ENCODE results near the gene PDZD2.

PDZD2 gene

GRCh38 chr5:32156635-32157034 is 517.7 kb downstream of the PDZD2 start:
- TF ChIP-seq EZH2 (IDR thresholded peaks at IDR 0.05; ENCODE audit: borderline replicate concordance, low read depth, low read length, severe bottlenecking) (no peak), CTCF (IDR thresholded peaks at IDR 0.05; ENCODE audit: borderline replicate concordance, extremely low read depth, low read length, poor library complexity, severe bottlenecking) (no peak)
- no peak for DNase-seq
- H3K27ac ChIP-seq (ENCODE audit: low read length), result no peak overlapping the region
- peaks cover 64% of the 10 kb centered on the region for H4K20me1 ChIP-seq (ENCODE audit: insufficient read depth, low read length)
- H3K36me3 ChIP-seq (ENCODE audit: insufficient read depth, low read length), result peaks cover 49% of the 10 kb centered on the region
- H2AFZ ChIP-seq (ENCODE audit: low read depth, low read length), result no peak overlapping the region
- H3K79me2 ChIP-seq (ENCODE audit: insufficient read depth, low read length), result peaks cover 96% of the 10 kb centered on the region
- no peak overlapping the region for H3K9ac ChIP-seq (ENCODE audit: low read depth, low read length)
- no peaks in the 10 kb centered on the region for H3K27me3 ChIP-seq (ENCODE audit: insufficient read depth, low read length, poor library complexity)
- H3K4me2 ChIP-seq (ENCODE audit: insufficient read depth, low read length), result no peak overlapping the region
- H3K4me1 ChIP-seq (ENCODE audit: insufficient read depth, low read length), result no peaks in the 10 kb centered on the region
- no peaks in the 10 kb centered on the region for H3K9me3 ChIP-seq (ENCODE audit: insufficient read depth, low read length, severe bottlenecking)
- ATAC-seq (ENCODE audit: insufficient read depth, low read depth), result no peak
- no peak overlapping the region for H3K4me3 ChIP-seq (ENCODE audit: low read depth in 1 of 2, low read length in 2 of 2)

- H3K4me3 ChIP-seq (ENCODE audit: low read depth in 1 of 2, low read length in 2 of 2), result no peak overlapping the region
- DNase-seq (no peak), ATAC-seq (ENCODE audit: insufficient read depth, low read depth) (no peak)
- H3K79me2 ChIP-seq (ENCODE audit: insufficient read depth, low read length), result peaks cover 95% of the 10 kb centered on the region
- no peak overlapping the region for H3K9ac ChIP-seq (ENCODE audit: low read depth, low read length)
- no peaks in the 10 kb centered on the region for H3K4me1 ChIP-seq (ENCODE audit: insufficient read depth, low read length)
- no peak for TF ChIP-seq CTCF (IDR thresholded peaks at IDR 0.05; ENCODE audit: borderline replicate concordance, extremely low read depth, low read length, poor library complexity, severe bottlenecking)
- no peak for TF ChIP-seq EZH2 (IDR thresholded peaks at IDR 0.05; ENCODE audit: borderline replicate concordance, low read depth, low read length, severe bottlenecking)
- peaks cover 61% of the 10 kb centered on the region for H4K20me1 ChIP-seq (ENCODE audit: insufficient read depth, low read length)
- H2AFZ ChIP-seq (ENCODE audit: low read depth, low read length), result no peak overlapping the region
- no peak overlapping the region for H3K27ac ChIP-seq (ENCODE audit: low read length)
- no peaks in the 10 kb centered on the region for H3K27me3 ChIP-seq (ENCODE audit: insufficient read depth, low read length, poor library complexity)
- no peak overlapping the region for H3K4me2 ChIP-seq (ENCODE audit: insufficient read depth, low read length)
- H3K9me3 ChIP-seq (ENCODE audit: insufficient read depth, low read length, severe bottlenecking), result no peaks in the 10 kb centered on the region
- H3K36me3 ChIP-seq (ENCODE audit: insufficient read depth, low read length), result peaks cover 45% of the 10 kb centered on the region
Measured at GRCh38 chr5:32157078-32157477, 518.1 kb downstream of the PDZD2 start.

GRCh38 chr5:32158679-32158975 is 519.7 kb downstream of the PDZD2 start:
- peaks cover 54% of the 10 kb centered on the region for H4K20me1 ChIP-seq (ENCODE audit: insufficient read depth, low read length)
- DNase-seq, result no peak
- no peaks in the 10 kb centered on the region for H3K27me3 ChIP-seq (ENCODE audit: insufficient read depth, low read length, poor library complexity)
- no peak overlapping the region for H3K27ac ChIP-seq (ENCODE audit: low read length)
- peaks cover 93% of the 10 kb centered on the region for H3K79me2 ChIP-seq (ENCODE audit: insufficient read depth, low read length)
- no peak overlapping the region for H3K4me2 ChIP-seq (ENCODE audit: insufficient read depth, low read length)
- no peak overlapping the region for H2AFZ ChIP-seq (ENCODE audit: low read depth, low read length)
- H3K36me3 ChIP-seq (ENCODE audit: insufficient read depth, low read length), result peaks cover 35% of the 10 kb centered on the region
- H3K9me3 ChIP-seq (ENCODE audit: insufficient read depth, low read length, severe bottlenecking), result no peaks in the 10 kb centered on the region
- no peak for TF ChIP-seq CTCF (IDR thresholded peaks at IDR 0.05; ENCODE audit: borderline replicate concordance, extremely low read depth, low read length, poor library complexity, severe bottlenecking)
- no peak for TF ChIP-seq EZH2 (IDR thresholded peaks at IDR 0.05; ENCODE audit: borderline replicate concordance, low read depth, low read length, severe bottlenecking)
- H3K4me1 ChIP-seq (ENCODE audit: insufficient read depth, low read length), result no peaks in the 10 kb centered on the region
- no peak overlapping the region for H3K9ac ChIP-seq (ENCODE audit: low read depth, low read length)
- no peak overlapping the region for H3K4me3 ChIP-seq (ENCODE audit: low read depth in 1 of 2, low read length in 2 of 2)
- no peak for ATAC-seq (ENCODE audit: insufficient read depth, low read depth)
